Caco-2 (cell line): Measurements from ENCODE around the gene PTGIS. TPM values are rescaled to one million over a fixed set of nuclear protein-coding genes. Genes with fewer than 3 reads are reported as not detected.

Source experiments
- BruUV-seq: library from RNA; stranded (reverse); fragments of 400-500 nt; replicated peaks from 2 replicates; lab custom pipeline; 2021; lab: Mats Ljungman, UMichigan
- CTCF ChIA-PET: fragments of 300-600 bp; sonication (Branson Sonifier 250); formaldehyde crosslinking; loops from one replicate; lab custom pipeline; 2022; ENCODE audit warnings: antibody characterized with exemption; lab: Charles Lee
- POLR2A ChIA-PET: fragments of 300-600 bp; sonication (Branson Sonifier 250); formaldehyde crosslinking; loops from one replicate; lab custom pipeline; 2022; ENCODE audit warnings: antibody characterized with exemption; lab: Charles Lee
- DNase-seq, 2 experiments: peaks; one replicate each; pipeline versions ENCODE4 v3.0.0 to v3.0.0-alpha.2; 2020 to 2022
- H3K27me3 ChIP-seq: replicated peaks from 2 replicates; pipeline ENCODE4 v1.6.0; 2011; ENCODE audit warnings: low read length; ENCODE audit not compliant: control insufficient read depth, insufficient read depth
- H3K36me3 ChIP-seq: 2 replicates; pipeline ENCODE4 v1.5.1; 2011; ENCODE audit warnings: low read length; ENCODE audit not compliant: control insufficient read depth, insufficient read depth
- H3K4me1 ChIP-seq: fragments of 250-450 bp; sonication (Bioruptor Pico); 2 replicates; pipeline ENCODE4 v1.5.1; 2020; ENCODE audit warnings: mild to moderate bottlenecking
- H3K4me3 ChIP-seq: 2 replicates; pipeline ENCODE4 v1.5.1; 2011; ENCODE audit warnings: low read depth, mild to moderate bottlenecking, control low read depth, low read length
- H3K9me3 ChIP-seq: fragments of 250-450 bp; sonication (Bioruptor Pico); 2 replicates; pipeline ENCODE4 v1.5.1; 2020; ENCODE audit warnings: mild to moderate bottlenecking, moderate library complexity
- H3K27ac Mint-ChIP-seq: one replicate; pipeline ENCODE4 v1.8.0; 2022; ENCODE audit warnings: mixed read lengths; ENCODE audit not compliant: unreplicated experiment
- H3K27me3 Mint-ChIP-seq: one replicate; pipeline ENCODE4 v1.8.0; 2022; ENCODE audit warnings: mixed read lengths; ENCODE audit not compliant: insufficient read depth, unreplicated experiment
- H3K36me3 Mint-ChIP-seq: one replicate; pipeline ENCODE4 v1.8.0; 2022; ENCODE audit warnings: mild to moderate bottlenecking, mixed read lengths; ENCODE audit not compliant: insufficient read depth, unreplicated experiment
- H3K4me1 Mint-ChIP-seq: one replicate; pipeline ENCODE4 v1.8.0; 2022; ENCODE audit warnings: low read depth, mixed read lengths; ENCODE audit not compliant: unreplicated experiment
- H3K4me3 Mint-ChIP-seq: one replicate; pipeline ENCODE4 v1.8.0; 2022; ENCODE audit warnings: mild to moderate bottlenecking, moderate library complexity, mixed read lengths; ENCODE audit not compliant: unreplicated experiment
- H3K9me3 Mint-ChIP-seq: one replicate; pipeline ENCODE4 v1.8.0; 2022; ENCODE audit warnings: mixed read lengths; ENCODE audit not compliant: unreplicated experiment
- CTCF ChIP-seq, 2 experiments: fragments of 200-600 bp in 1 of 2; IDR thresholded peaks; 1 replicate in 1 of 2; 2 replicates in 1 of 2; pipeline versions ENCODE4 v1.5.1 to v1.8.0; 2011 to 2022; ENCODE audit warnings: antibody characterized with exemption in 1 of 2, control low read depth in 1 of 2, inconsistent platforms in 1 of 2, low read depth in 1 of 2, low read length in 1 of 2, mild to moderate bottlenecking in 1 of 2, moderate library complexity in 1 of 2; ENCODE audit not compliant: insufficient read depth in 1 of 2, severe bottlenecking in 1 of 2, unreplicated experiment in 1 of 2
- intact Hi-C: fragments of 100-400 bp; cut with micrococcal nuclease; formaldehyde crosslinking; loops from one replicate; pipeline ENCODE4 v1.10.0; 2022; ENCODE audit not compliant: unreplicated experiment
- total RNA-seq: library from RNA; stranded (reverse); gene quantifications from 2 replicates; pipeline ENCODE4 v1.2.3, GENCODE V29; 2022

The PTGIS gene
- total RNA-seq, 1 experiment from 2014 or later: 2.7 TPM

- TF ChIP-seq CTCF (IDR thresholded peaks at IDR 0.05; ENCODE audit: insufficient read depth in 1 of 2, low read depth in 1 of 2, low read length in 1 of 2, severe bottlenecking in 1 of 2, unreplicated experiment in 1 of 2): no peak
- Mint-ChIP-seq H3K4me1 (peaks cover 6% of the 10 kb centered on the region), H3K36me3 (no peaks in the 10 kb centered on the region), H3K27me3 (no peaks in the 10 kb centered on the region), H3K4me3 (no peak overlapping the region), H3K9me3 (peaks cover 16% of the 10 kb centered on the region), H3K27ac (no peak overlapping the region)
- H3K9me3 ChIP-seq: no peaks in the 10 kb centered on the region
- H3K36me3 ChIP-seq: no peaks in the 10 kb centered on the region
- intact Hi-C loops: no loop called here
- DNase-seq: peak in 1 of 2 experiments; percentile 37
- H3K4me3 ChIP-seq: no peak overlapping the region
- no TSS peak for BruUV-seq
- ChIA-PET POLR2A (interaction anchor here (0.5 kb wide), 1 partner anchor 149 kb away, joined by 3 read pairs; no protein-coding TSS in a partner anchor), CTCF (interaction anchor here (1.0 kb wide), 1 partner anchor 9 kb away, joined by 3 read pairs; no protein-coding TSS in a partner anchor)
- no peaks in the 10 kb centered on the region for H3K27me3 ChIP-seq
- H3K4me1 ChIP-seq: peaks cover 7% of the 10 kb centered on the region
These were observed 7.7 kb upstream of the PTGIS start for GRCh38 chr20:49575551-49576060.

- H3K27me3 Mint-ChIP-seq: no peaks in the 10 kb centered on the region
- intact Hi-C loops: no loop called here
- no TSS peak for BruUV-seq
These were observed 6.0 kb upstream of the PTGIS start for GRCh38 chr20:49573900-49574416.

GRCh38 chr20:49572857-49573256, 4.9 kb upstream of the PTGIS start:
- BruUV-seq: no TSS peak
- no peak for TF ChIP-seq CTCF (IDR thresholded peaks at IDR 0.05; ENCODE audit: insufficient read depth in 1 of 2, low read depth in 1 of 2, low read length in 1 of 2, severe bottlenecking in 1 of 2, unreplicated experiment in 1 of 2)
- Histone ChIP-seq H3K9me3 (no peaks in the 10 kb centered on the region), H3K4me3 (no peak overlapping the region), H3K36me3 (no peaks in the 10 kb centered on the region), H3K27me3 (no peaks in the 10 kb centered on the region), H3K4me1 (peaks cover 7% of the 10 kb centered on the region; the same call in 1 of the 2 replicates)
- peak in 1 of 2 experiments; percentile 35 for DNase-seq
- ChIA-PET CTCF (no interaction called here), POLR2A (no interaction called here)
- H3K9me3 Mint-ChIP-seq: peaks cover 16% of the 10 kb centered on the region
- intact Hi-C loops: no loop called here
- peaks cover 12% of the 10 kb centered on the region for H3K4me1 Mint-ChIP-seq
- no peak overlapping the region for H3K4me3 Mint-ChIP-seq
- no peaks in the 10 kb centered on the region for H3K27me3 Mint-ChIP-seq
- H3K27ac Mint-ChIP-seq: no peak overlapping the region
- no peaks in the 10 kb centered on the region for H3K36me3 Mint-ChIP-seq

More at GRCh38 chr20:49573900-49574416, 6.0 kb upstream of the PTGIS start:
- no peaks in the 10 kb centered on the region for H3K36me3 ChIP-seq
- H3K4me3 ChIP-seq: no peak overlapping the region
- no peaks in the 10 kb centered on the region for H3K36me3 Mint-ChIP-seq
- no peaks in the 10 kb centered on the region for H3K9me3 ChIP-seq
- H3K27me3 ChIP-seq: no peaks in the 10 kb centered on the region
- no peak for TF ChIP-seq CTCF (IDR thresholded peaks at IDR 0.05; ENCODE audit: insufficient read depth in 1 of 2, low read depth in 1 of 2, low read length in 1 of 2, severe bottlenecking in 1 of 2, unreplicated experiment in 1 of 2)
- ChIA-PET POLR2A (no interaction called here), CTCF (no interaction called here)
- peaks cover 12% of the 10 kb centered on the region for H3K4me1 Mint-ChIP-seq
- H3K9me3 Mint-ChIP-seq: peaks cover 16% of the 10 kb centered on the region
- H3K4me1 ChIP-seq: peaks cover 7% of the 10 kb centered on the region; the same call in 1 of the 2 replicates
- no peak overlapping the region for H3K4me3 Mint-ChIP-seq
- no peak overlapping the region for H3K27ac Mint-ChIP-seq
- DNase-seq: peak in 1 of 2 experiments; percentile 30
